GM21717 (cell line): ENCODE measurements around the gene PLAAT4.

Experiments
- ATAC-seq: cut with Tn5 transposase; IDR thresholded peaks from one replicate; pipeline ENCODE4 v1.9.1; 2021; ENCODE audit warnings: mild to moderate bottlenecking, moderate library complexity; ENCODE audit not compliant: unreplicated experiment

PLAAT4 gene

GRCh38 chr11:63536669-63537292 is at the start of gene PLAAT4:
TSS of gene PLAAT4 (plus strand) at chr11:63536808. CDS start at chr11:63536869, 61 bp downstream.
- ATAC-seq = no peak

- ATAC-seq = no peak
Measured at GRCh38 chr11:63488789-63489188, 47.8 kb upstream of the PLAAT4 start.

- no peak for ATAC-seq
Measured at GRCh38 chr11:63489879-63490278, 46.7 kb upstream of the PLAAT4 start.

GRCh38 chr11:63490551-63491239 is 45.9 kb upstream of the PLAAT4 start, which contains the start of gene PLAAT5:
TSS of gene PLAAT5 (minus strand) at chr11:63491167. CDS start at chr11:63491034, 133 bp downstream.
- ATAC-seq = no peak

- ATAC-seq = no peak
Measured at GRCh38 chr11:63491240-63491587, 45.4 kb upstream of the PLAAT4 start.

- ATAC-seq = no peak
Measured at GRCh38 chr11:63491636-63492372, 44.8 kb upstream of the PLAAT4 start.

GRCh38 chr11:63492441-63492840 is 44.2 kb upstream of the PLAAT4 start:
- no peak for ATAC-seq

- no peak for ATAC-seq
Measured at GRCh38 chr11:63493127-63493526, 43.5 kb upstream of the PLAAT4 start.

GRCh38 chr11:63494975-63495374 is 41.6 kb upstream of the PLAAT4 start:
- no peak for ATAC-seq

- no peak for ATAC-seq
Measured at GRCh38 chr11:63499874-63500273, 36.7 kb upstream of the PLAAT4 start.

GRCh38 chr11:63501236-63501635 is 35.4 kb upstream of the PLAAT4 start:
- no peak for ATAC-seq

- ATAC-seq = no peak
Measured at GRCh38 chr11:63502252-63502820, 34.3 kb upstream of the PLAAT4 start.

- no peak for ATAC-seq
Measured at GRCh38 chr11:63503492-63503891, 33.1 kb upstream of the PLAAT4 start.

GRCh38 chr11:63504054-63504453 is 32.6 kb upstream of the PLAAT4 start:
- ATAC-seq = no peak

- ATAC-seq = no peak
Measured at GRCh38 chr11:63504933-63505586, 31.5 kb upstream of the PLAAT4 start.

- no peak for ATAC-seq
Measured at GRCh38 chr11:63505857-63506528, 30.6 kb upstream of the PLAAT4 start, which contains the start of gene LGALS12. TSS of gene LGALS12 (plus strand) at chr11:63506084. CDS start at chr11:63506459, 375 bp downstream.

GRCh38 chr11:63506876-63507275 is 29.7 kb upstream of the PLAAT4 start:
- ATAC-seq = no peak

- no peak for ATAC-seq
Measured at GRCh38 chr11:63507511-63507910, 29.1 kb upstream of the PLAAT4 start.

GRCh38 chr11:63508009-63508408 is 28.6 kb upstream of the PLAAT4 start:
- no peak for ATAC-seq

- no peak for ATAC-seq
Measured at GRCh38 chr11:63508745-63509144, 27.9 kb upstream of the PLAAT4 start.
